GM18519 (cell line): ENCODE data around the gene TBX2.
"Not testable (repeated sequence)": the region's sequence is repeated elsewhere in the genome, so short reads cannot be mapped to it uniquely, and the experiment has no call there.

Experiments
- ATAC-seq: cut with Tn5 transposase; IDR thresholded peaks from one replicate; pipeline ENCODE4 v1.9.1; 2021; ENCODE audit warnings: mild to moderate bottlenecking, moderate library complexity; ENCODE audit not compliant: unreplicated experiment, low FRiP score

Gene TBX2

GRCh38 chr17:61399131-61400065 lies at the start of gene TBX2:
TBX2 (plus strand) TSS chr17:61399843; CDS start chr17:61400177, 334 bp downstream.
- ATAC-seq, result no peak

DNA sequence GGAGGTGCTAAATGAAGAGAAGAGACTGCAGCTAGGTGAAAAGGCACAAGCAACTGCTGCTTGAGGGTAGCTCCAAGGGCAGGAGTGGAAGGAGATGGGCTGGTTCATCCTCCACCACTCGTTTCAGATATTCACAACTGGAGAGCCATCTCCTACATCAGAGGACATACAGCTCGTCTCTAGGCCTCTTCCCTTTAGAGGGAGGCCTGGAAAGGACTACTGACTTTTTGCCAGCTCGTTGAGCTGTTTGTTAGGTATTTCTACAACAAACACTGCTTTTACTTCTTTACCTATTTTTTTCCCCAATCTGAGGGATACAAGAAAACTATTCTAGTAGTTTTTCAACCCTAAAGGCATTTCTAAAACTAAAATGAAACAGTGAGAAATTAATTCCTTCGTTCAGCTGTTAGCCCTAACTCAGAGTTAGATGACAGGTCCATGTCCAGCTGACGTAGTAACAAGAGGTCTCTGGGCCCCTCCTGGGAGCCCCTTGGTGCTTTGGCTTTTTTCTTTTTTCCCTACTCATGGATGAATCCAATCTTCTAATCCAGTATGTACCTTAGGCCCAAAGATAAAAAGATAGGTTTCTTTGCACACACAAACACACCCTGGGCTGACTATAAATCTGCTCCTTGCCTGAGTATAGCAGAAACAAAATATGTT lies 47.8 kb upstream of the TBX2 start:
- ATAC-seq, result no peak

DNA sequence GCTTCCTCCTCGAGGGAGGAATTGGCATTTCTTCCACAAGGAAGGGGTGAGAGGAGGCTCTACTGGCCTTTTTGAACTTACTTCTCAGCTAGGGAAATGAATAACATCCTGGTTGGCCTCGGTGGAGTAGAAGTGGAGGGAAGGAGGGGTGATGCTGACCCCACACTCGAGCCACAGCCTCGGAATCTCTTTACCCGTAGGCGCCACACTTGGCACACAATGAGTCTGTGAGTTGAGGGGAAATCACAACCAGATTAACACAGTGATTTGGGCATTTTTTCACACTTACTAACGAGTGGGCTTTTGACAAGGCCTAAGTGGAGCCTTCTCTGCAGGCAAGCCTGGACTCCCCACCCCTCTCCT lies 47.3 kb upstream of the TBX2 start:
- ATAC-seq, result no peak

- ATAC-seq, result no peak
These were observed 46.7 kb upstream of the TBX2 start for GRCh38 chr17:61352781-61353491.

- no peak for ATAC-seq
These were observed 46.0 kb upstream of the TBX2 start for GRCh38 chr17:61353615-61354014.

DNA sequence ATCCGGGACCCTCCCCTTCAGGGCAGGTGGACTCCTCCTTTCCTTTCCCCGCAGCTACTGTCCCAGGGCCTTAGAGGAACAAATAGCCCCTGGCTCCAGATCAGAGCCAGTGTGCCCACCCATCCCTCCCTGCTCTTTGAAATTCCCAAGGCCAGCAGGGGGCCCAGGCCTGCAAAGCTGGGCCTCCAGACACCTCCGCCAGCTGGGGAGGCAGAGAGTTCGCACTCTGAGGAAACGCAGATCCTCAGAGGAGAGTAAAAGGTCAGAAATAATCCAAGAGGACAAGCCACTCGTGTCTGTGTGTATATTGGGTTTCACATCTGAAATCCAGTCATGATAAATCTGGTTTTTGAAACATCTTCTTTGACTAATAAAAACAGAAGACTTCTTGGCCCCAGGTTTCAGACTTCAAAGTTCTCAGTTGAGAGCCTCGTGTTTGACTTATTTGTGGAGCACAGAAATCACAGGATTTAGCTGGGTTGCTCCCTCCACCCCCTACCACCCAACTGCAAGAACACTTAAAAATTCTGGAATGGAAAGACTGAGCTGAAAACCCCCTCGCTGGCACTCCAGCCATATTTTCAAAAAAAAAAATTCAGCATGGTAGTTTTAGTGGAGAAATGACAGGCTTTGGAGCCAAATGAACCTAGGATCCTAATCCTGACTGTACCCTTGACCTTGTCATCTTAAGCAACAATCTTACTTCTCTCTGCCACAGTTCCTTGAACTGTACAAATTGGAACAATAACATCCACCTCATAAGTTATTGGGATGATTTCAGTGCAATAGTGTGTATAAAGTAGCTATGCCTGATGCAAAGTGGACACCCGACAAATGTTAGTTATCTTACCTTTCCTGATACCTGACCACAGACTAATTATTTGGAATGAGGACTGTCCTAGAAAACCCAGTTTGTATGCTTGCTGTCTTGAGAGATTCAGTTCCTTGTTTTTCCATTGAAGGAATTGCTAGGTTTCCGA lies 44.5 kb upstream of the TBX2 start:
- no peak for ATAC-seq

GRCh38 chr17:61357061-61357460 lies 42.6 kb upstream of the TBX2 start:
- not testable (repeated sequence) for ATAC-seq

DNA sequence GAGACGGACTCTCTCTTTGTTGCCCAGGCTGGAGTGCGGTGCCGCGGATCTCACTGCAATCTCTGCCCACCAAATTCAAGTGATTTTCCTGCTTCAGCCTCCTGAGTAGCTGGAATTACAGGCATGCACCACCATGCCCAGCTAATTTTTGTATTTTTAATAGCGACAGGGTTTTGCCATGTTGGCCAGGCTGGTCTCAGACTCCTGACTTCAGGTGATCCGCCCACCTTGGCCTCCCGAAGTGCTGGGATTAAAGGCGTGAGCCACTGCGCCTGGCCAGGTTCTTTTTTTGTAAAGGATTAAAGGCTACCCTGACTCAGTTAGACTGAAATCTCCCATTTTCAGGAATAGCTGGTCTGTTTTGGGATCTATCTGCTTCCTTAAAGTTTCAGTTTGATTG lies 40.1 kb upstream of the TBX2 start:
- ATAC-seq, result not testable (repeated sequence)

- no peak for ATAC-seq
These were observed 39.2 kb upstream of the TBX2 start for GRCh38 chr17:61360318-61360943.

DNA sequence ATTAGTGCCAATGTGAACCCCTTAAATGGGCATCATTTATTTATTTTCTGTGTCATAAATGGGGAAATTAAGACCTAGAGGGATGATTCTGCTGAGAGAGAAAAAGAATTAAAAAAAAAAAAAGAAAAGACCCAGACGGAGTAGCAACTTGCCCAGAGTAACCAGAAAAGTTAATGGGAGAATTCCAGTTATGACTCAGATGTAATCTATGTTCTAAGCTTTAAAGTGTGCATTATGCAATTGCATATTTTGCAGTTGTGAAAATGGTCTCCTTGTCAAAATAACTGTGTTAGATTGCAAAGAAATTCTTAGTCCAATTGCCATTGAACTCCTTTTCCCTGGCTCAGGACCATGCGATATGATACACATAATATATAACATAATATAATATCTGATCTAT lies 38.6 kb upstream of the TBX2 start:
- no peak for ATAC-seq

DNA sequence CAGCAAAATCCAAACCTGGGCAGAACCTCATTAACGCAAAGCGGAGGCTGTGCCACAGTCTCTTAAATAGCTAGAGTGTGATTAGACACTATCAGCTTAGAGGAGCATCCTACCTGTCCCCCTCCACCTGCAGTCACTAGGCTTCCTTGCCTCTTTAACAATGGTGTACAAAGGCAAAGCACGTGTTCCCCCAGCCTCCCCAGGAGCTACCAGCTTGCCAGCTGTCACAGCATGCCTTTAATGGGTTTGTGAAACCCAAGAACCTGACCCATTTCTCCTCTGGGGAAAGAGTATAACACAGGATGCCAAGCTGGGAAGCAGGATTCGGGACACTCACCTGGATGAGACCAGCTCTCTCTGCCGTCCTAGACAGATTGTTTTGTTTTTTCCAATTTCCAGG lies 37.2 kb upstream of the TBX2 start:
- no peak for ATAC-seq

- no peak for ATAC-seq
These were observed 36.6 kb upstream of the TBX2 start for GRCh38 chr17:61362852-61363600.

DNA sequence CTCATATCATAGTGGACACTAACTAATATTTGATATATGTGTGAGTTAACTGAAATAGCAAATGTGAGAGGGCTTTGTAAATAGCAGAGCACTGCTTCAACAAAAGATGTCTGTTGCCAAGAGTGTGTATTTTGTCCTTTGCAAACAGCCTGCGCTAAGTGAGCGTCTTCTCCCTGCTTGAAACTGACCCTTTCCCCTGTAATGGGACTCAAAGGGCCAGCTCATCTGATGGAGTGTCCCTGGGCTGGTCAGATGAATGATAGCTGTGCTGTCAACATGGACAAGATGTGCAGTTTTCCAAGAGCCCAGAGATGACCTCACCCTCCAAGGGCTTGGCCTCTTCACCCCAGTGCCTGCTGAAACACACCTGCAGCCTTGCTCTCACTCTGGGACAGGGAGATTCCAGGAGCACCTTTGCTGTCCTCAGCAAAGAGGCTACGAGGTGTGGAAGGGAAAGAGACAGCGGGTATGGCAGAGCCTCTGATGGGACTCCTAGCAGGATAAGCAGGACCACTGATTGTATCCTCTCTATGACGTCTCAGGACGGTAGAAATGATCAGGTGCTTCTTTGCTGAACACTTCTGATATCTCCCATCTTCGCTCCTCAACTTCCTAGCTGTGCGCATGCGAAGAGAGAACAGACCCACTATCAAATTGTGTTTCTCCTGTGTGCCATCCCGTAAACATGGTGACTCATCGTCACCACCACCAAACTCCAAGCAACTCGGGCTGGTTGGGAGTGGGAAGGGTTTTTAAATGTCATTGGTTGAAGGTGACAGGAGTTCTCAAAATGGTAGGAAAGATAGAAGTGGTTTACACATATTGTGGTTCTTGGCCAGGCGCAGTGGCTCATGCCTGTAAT lies 35.8 kb upstream of the TBX2 start:
- no peak for ATAC-seq

- ATAC-seq, result no peak
These were observed 35.2 kb upstream of the TBX2 start for GRCh38 chr17:61364463-61364846.

DNA sequence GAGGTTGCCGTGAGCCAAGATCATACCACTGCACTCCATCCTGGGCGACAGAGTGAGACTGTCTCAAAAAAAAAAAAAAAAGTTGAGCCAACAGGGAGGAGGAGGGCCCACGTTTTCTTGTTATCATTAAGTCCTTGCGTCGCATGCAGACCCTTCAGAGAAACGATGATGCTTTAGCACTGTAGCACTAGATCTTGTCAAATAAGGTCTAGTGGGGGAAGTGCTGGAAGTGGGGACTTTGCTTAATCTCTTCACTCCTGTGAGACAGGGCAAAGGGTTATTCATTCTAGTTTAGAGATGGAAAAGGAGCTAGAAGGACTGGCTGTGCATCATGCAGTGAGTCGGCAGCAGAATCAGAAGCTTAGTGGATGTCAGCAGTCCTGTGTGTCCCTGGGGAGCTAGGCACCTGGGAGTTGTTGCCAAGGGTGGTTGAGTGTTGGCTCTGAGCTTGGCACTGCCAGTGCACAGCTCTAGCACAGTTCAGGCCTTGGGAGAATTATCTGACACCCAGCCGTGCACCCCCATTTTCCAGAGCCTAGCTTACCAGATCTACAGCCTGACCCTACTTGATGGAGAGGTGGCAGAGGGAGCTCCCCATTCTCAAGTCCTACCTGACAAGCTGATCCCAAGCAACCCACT lies 33.4 kb upstream of the TBX2 start:
- no peak for ATAC-seq

GRCh38 chr17:61366715-61367413 lies 32.8 kb upstream of the TBX2 start:
- ATAC-seq, result no peak
